NCI-H1048 (cell line): ENCODE measurements around the gene HLCS.
"Not testable (repeated sequence)": the region's sequence is repeated elsewhere in the genome, so short reads cannot be mapped to it uniquely, and the experiment has no call there.

Experiments
- DNase-seq: peaks from one replicate; lab custom pipeline; 2025; lab: John Stamatoyannopoulos, UW

The HLCS gene

DNA sequence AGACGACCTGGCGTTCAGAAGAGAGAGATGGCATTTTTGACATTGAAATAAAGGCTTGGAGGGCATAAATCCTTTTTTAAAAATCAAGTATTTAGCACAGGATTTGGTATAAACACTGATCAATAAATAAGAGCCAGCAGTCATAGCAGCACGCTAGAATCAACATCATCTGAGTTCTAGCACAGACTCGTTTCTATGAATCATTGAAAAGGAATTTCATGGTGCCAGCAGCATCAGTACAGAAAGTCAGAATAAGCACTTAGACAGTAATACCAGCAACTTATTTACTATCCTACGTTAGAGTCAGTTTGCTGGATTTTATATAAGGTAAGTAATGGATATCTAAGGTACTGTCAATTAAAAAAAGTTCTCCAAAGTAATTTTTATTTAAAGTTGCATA is 119.3 kb downstream of the HLCS start:
- DNase-seq = no peak

DNA sequence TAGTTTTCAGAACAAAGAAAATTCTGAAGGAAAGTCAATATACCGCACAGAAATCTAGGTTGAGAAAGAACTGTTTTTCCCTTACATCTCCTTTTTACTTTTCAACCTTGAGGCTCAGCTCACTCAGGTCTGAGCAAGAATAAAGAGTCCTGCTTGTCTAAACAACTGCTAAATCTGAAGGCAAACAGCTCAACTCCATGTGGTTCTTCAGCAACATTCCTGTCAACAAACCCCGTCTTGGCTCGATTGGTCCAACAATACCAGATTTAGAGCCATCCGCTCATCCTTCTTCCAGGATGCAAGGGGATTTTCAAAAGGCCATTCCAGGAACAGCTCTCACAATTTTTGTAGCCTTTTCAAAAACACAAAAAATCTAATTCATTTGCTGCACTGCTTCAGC is 119.8 kb downstream of the HLCS start:
- no peak for DNase-seq

DNA sequence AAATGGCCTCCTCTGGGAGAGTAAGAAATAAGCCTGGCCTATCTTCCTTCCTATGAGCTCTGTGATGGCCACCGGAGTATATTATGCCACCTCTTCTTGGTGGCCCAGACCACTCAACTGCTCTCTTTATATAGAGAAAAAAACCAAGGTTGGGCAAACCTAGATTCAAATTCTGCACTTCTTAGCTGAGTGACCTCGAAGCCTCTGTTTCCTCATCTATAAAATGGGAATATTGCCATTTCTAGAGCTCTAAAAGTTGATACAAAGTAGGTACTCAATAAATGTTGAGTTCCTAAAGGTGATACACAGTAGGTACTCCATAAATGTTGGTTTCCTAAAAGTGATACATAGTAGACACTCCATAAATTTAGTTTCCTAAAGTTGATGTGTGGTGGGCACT is 120.7 kb downstream of the HLCS start:
- DNase-seq = no peak

DNA sequence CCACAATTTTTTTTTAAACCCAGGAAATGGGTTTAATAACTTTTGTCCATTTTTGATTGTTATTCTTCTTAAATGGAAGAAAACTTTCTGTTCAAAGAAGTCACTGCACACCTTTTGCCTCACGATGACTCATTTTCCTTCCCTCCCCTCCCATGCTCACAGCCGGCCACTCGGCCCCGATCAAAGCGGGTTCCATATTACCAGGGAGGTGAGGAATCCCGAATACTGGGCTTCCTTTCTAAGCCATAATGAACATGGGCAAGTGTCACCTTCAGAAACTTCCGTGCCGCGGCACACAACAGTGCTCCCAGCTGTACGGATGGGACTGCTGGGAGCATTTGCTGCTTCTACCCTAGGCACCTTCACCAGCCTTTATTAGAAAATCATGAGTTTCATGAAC is 121.4 kb downstream of the HLCS start:
- DNase-seq = no peak

DNA sequence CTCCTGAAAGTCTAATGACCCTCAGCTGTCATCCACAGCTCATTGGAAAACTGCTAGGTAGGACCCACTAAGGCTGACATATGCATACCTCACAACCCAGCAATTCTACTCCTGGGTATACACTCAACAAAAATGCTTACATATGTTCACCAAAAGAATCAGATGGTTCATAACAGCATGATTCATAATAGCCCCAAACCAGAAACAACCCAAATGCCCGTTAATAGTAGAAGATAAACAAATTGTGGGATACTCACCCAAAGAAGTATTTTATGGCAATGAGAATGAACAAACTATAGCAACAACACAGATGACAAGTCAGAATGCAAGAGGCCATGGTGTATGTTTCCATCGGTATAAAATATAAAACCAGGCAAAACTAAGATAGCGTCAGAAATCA is 124.6 kb downstream of the HLCS start:
- DNase-seq = no peak

DNA sequence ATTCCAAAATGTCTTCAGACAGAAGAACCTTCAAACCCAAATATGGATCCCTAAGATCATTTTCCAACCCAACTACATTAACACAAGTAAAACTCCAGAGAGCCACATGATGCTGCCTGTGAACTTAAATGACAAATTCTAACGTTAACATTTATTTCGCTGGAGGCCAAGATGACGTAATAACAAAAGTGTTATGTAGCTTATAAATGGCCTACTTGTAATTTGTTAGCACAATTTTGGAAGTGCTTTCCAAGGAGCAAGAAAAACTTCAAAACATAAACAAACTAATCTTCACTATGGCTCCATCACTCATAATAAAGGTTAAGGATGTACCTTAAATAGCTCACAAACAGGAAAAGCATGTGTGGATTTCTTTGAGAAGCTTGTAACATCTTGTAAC is 126.7 kb downstream of the HLCS start:
- DNase-seq = no peak

DNA sequence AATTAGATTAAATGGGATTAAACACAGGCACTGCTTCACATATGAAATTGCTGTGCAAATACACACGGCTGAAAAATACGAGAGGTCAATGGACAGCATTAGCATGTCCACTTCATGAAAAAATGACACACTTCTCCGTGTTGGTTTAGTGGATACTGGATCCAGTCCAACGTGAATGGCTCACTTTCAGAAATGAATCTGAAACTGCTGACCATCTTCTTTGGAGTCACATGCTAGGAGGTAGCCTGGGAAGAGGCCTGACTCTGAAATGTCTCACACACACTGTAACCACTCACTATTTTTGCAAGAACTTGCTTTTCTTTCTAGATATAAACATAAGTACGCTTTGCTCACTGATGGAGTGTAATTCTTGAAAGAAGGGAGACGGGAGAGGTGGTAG is 127.3 kb downstream of the HLCS start:
- DNase-seq = no peak

DNA sequence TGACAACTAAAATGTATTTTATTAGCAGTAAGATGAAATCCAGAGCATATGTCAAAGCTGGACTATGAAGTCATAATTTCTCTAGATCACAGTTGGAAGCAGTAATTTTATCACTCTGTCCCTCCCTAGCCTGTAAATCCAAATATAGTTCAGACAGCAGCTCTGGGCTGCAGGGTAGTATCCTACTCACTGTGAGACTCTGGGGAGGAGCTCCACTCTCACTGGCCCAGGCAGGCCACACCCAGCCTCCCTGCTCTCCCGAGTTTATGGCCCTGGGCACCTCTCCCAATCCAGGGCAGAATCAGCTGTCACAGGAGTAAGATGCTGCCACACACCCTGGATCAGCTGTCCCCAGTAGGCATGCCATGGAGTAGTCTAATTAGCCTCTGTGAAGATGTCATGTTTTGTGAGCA is 131.1 kb downstream of the HLCS start:
- no peak for DNase-seq

DNA sequence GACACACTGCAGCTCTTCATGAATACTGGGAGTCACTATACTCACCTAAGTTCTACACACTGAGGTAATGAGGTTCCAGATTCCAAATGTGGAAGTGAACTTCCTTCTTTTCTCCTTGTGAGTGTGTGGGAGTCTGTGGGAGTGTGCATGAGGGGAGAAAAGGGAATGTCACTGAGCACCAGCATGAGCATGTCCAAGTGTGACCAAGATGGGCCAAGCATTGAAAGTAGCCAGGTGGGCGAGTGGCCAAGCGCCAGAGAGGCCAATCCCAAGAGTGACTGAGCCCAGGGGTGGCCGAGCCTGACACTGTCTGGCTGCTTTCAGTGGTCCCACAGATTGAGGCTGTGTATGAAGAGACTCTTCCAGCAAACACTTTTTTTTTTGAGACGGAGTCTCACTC is 132.3 kb downstream of the HLCS start:
- DNase-seq = no peak

DNA sequence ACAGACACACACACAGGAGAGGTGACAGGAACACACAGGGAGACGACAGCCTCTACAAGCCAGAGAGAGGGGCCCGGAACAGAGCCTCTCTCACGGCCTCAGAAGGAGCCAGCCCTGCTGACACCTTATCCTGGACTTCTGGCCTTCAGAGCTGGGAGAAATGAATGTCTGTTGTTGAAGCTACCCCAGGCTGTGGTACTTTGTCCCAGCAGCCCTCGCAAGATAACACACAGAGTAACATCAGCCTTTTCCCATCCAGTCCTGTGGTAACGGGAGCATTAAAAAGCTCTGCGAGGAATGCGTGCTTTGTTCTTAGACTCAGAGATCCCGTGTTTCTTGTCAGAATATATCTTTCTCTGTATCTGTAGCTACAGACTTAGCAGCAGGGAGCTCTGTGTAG is 136.4 kb downstream of the HLCS start:
- DNase-seq = no peak

DNA sequence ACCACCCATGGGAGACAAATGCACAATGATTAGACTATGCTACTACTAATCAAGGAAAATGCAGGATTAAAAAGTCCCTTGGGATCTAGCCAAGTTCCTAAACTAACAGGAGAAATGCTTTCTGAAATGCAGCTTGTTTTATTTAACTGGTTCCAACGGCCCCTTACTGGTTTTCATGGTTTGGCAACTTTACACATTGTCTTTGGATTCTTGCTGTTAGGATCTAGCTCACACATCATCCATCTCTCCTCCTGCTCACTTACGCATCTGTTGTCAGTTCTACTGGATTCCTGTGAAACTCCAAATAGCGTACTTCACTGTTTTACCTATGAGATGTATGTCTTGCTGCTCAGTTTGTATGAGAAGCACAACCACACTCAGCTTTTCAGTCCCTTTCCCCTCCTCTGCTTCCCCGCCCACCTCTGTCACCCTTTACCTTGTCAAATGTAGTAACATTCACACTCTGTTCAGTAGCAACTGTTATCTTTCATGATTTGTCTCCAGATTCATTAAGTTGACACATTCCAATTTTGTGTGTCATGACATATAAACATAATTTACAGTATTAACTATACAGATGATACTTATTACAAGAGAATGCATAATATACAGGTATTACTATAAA is 137.5 kb downstream of the HLCS start:
- no peak for DNase-seq

DNA sequence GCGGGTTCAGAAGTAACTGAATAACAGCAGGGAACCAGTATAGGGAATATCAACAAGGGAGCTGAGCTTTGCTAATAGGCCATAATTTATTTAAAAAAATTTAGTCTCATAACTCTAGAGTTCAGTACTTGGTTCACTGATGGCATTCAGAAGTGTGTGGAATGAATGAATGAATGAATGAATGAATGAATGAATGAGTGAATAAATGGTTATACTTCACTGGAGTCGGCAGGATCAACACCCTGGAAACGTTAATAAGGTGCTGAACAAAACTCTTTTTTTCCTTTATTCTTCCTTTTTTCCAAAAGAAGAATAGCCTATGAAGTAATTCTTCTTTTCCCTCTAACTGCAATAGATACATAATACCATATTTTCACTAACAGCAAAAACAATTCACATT is 138.3 kb downstream of the HLCS start:
- DNase-seq = no peak

DNA sequence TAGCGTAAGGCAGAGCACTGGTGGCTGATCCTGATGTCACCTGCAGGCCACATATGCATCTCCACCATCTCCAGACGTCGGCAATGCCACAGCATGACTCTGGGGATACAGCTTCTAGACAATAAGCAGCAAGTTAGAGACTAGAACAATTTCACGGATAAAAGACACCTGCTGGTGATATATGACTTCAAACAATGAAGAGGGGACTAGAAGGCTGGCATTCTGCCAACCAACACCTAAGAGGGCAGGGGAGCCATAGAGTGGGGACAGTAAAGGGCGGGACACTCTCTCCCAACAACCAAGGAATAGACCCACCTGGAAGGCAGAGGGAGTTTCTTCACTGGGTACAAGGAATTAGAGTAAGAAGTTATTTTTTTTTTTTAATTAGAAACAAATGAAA is 140.8 kb downstream of the HLCS start:
- no peak for DNase-seq

DNA sequence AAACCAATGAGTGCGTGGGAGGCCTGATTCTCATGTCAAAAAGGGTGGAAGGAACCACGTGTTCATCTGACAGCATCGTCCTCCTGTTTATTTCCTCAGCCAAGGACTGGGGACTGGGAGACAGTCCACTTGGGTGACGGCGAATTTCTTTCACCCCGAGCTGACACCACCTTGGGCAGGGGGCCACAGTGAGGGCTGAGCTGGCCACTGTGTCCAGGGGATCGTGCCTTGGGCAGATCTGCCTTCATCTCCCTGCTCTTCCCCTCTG is 145.5 kb downstream of the HLCS start:
- DNase-seq = no peak

DNA sequence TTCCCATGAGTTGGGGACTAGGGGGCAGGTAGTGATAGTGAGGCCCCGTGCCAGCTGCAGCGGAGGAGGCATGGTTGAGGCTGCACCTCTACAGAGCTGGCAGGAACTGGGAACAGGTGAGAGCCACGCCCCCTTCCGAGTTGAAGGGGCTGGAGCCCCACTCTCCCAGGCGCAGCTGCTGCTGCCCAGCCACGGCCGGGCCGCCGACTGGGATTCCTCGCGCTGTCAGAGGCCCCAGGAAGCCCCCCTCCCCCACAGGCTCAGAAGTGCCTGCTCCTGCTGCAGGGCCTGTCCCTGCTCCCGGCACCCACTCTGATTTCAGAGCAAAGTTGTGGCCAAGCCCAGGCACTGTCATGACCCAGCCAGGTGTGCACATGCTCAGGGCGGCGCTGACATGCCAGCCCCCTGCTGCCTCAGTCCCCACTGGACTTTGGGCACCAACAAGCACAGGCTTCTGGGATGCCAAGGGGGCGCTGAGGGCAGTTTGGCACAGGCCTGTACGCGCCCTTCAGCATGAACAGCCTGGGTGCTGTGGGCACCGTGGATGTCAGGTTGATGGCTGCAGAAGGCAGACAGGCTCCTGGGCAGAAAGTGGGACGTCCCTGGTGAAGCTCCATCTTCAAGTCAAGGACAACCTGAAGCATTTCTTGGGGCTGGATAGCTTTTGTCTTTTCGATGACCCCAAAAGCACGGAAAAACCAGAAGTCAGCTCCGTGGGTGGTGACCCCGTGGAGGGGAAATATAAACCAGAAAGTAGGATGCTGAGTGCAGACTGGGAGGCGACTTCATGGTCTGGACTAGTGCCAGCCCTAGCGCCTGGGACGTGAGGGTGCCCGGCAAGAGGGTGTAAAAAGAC is 146.1 kb downstream of the HLCS start:
- DNase-seq = no peak

DNA sequence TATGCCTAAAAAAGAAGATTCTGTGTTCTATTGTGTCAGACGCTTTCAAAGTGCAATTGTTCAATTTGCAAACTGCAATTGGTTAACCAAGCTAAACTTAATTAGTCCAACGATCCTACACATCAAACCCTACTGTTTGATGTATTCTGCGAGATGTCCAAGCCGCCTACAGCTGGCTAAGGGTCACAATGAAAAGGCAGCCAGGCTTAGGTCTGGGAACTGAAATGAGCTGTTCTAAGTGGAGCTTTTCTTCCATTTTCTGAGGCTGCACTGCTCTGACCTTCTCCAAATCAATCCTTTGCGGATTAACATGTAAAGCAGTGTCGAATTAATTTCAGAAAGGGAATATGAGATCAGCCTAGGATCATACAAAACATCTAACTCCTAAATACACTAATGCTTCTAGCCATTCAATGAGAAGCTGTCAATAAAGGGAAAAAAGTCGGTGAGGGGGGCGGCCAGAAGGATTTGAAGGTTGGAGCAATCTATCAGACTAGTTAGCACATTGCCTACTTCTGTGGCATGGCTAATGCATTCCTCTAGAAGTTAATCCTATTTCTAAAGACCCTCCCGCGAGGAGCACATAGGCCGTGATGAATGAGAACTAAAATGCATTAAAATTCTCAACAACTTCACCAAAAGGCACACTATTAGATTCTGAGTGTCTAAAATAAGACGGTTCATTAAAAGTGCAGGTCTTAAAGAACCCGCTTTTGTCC is 148.6 kb downstream of the HLCS start:
- DNase-seq = no peak

DNA sequence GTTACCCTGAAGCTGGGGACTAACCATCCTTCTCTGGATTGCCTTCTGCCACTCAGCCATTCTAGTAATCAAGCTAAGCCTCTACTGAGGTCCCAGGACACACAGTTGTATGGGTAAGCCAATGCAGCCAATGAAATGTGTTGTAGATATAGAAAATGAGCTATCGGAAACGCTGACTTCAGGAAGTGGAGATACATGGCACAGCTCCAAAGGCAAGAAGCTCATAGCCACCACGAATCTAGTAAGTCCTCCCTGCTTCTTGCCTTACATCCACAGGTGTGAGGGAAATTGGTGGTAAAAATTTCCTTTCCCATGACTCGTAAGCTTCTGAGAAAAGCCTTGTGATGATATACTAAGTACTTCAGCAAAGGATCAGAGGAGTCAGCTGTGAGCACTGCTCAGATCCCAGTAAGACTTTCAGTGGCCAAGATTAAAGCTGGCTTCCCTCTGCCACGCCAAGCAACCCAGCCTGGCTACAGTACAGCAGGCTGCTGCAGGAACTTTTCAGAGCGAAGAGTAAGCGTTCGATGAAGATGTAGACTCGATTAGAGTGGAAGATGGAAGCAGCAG is 149.8 kb downstream of the HLCS start:
- DNase-seq = no peak

DNA sequence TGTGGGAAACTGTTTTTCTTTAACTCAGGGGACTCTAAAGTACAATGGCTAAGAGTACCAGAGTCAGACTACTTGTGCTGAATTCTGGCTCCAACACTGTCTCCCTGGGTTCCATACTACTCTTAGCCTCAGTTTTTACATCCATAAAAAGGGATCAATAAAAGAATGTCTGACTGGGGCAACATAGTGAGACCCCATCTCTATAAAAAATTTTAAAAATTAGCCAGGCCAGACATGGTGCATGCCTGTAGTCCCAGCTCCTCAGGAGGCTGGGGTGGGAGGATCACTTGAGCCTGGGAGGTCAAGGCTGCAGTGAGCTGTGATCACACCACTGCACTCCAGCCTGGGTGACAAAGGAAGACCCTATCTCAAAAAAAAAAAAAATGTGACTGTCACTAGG is 150.4 kb downstream of the HLCS start:
- not testable (repeated sequence) for DNase-seq

DNA sequence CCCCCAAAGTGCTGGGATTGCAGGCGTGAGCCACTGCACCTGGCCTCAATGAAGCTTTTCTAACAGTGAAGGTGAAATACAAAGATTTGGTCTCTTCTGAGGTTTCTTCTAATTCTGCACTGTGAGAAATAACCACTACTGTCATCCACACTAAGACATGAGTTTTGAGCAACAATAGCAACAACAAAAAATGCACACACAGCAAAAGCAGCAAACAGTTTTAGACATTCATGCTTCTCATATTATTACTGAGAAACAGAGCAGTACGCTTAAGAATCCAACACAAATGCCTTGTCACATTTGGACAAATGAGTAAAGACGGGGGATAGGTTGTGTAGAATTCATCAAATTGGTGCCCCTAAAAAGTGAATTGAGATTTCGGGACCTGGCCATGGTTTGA is 151.2 kb downstream of the HLCS start:
- DNase-seq = no peak

DNA sequence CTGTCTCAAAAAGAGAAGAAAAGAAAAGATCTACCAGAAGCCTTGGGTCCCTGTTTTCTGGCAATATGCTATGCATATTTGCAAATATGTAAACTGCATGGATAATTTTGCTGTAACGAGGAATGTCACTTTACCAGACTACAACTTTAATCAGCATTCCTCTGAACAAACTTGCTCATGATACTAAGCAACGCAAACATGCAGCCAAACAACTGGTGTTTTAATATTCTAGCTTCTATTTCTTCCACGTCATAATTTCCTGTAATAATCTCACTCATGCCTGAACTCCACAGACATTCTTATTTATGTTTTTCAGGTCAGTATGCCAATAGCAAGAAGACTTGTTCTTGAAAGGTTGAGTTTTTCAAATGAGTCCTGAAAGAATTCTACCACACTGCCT is 153.4 kb downstream of the HLCS start:
- no peak for DNase-seq

DNA sequence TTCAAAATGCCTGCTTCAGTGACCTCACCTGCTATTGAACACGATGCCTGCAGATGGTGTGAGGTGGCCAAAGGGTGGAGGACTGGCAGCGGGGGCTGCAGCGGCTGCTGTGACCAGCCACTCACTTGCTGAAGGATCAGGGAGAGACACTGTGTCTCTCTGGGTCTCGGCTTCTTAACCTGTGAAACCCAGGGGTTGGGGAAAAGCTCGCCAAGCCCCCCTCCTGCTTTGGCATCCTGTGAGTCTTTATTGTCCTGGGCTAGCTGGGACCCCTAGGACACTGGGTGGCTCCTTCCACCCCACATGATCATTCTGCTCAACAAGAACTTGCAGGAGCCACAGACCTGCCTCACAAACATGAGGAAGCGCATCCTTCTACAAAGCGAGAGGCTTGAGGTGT is 154.7 kb downstream of the HLCS start:
- DNase-seq = no peak

DNA sequence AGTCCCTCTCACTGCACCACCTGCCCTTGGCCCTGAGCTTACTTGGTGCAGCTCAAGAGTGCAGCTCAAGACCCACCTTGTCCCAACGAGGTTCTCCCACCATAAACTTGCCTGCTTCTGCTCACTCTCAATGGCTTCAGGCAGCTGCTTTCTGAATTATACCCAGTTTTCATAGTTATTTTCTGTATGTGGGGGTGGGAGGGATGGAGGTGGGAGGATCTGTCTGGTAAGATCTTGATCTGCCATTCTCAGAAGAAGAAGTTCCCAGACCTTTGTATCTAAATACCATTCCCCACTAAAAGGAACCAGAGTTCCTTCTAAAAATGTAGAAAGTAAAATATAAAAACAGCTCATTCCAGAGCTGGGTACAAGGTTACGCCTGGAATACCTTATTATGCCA is 156.0 kb downstream of the HLCS start:
- no peak for DNase-seq

DNA sequence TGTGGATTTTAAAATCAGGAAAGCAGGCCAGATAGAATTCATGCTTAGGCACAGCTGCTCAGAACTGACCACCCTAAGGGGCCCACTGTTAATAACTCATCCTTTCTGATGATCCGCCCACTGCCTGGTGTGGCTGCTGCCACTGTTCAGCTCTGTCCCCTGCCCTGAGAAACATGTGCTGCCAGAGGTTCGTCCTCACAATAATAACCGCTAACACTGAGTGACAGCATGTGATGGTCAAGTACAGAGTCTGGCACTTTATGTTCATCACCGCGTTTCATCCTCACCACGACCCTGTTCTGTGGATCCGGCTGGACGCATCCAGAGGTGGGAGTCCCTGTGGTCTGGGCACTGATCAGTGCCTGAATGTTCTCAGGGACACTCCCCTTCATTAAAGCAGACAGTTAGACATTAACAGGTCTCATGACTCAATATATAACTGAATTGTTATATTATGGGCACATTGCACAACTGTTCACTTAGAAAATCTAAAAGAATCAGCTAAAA is 159.0 kb downstream of the HLCS start:
- no peak for DNase-seq
